Panc1 (cell line): ENCODE data around the gene SCN7A. TPM values are rescaled to one million over a fixed set of nuclear protein-coding genes. Genes with fewer than 3 reads are reported as not detected.

Experiments
- ATAC-seq: fragments of 200-7000 bp; cut with Tn5 transposase; 2 replicates; pipeline ENCODE4 v1.9.1; 2020; ENCODE audit warnings: mild to moderate bottlenecking, moderate library complexity
- BruUV-seq: library from RNA; stranded (reverse); fragments of 400-500 nt; replicated peaks from 2 replicates; lab custom pipeline; 2021; lab: Mats Ljungman, UMichigan
- CTCF ChIA-PET: fragments of 300-600 bp; sonication (Branson Sonifier 250); formaldehyde crosslinking; loops from one replicate; lab custom pipeline; 2022; ENCODE audit warnings: antibody characterized with exemption; lab: Charles Lee
- POLR2A ChIA-PET: fragments of 300-600 bp; sonication (Branson Sonifier 250); formaldehyde crosslinking; loops from one replicate; lab custom pipeline; 2022; ENCODE audit warnings: antibody characterized with exemption; lab: Charles Lee
- DNase-seq: peaks from one replicate; pipeline ENCODE4 v3.0.0-alpha.2; 2010; ENCODE audit warnings: low read depth, low spot score
- H3K27ac ChIP-seq: 2 replicates; pipeline ENCODE4 v1.5.1; 2011; ENCODE audit warnings: mild to moderate bottlenecking, low read length, inconsistent platforms
- H3K27me3 ChIP-seq: fragments of 200-500 bp; sonication (Bioruptor generic); 2 replicates; pipeline ENCODE4 v1.6.0; 2014; ENCODE audit warnings: low read length, inconsistent platforms; ENCODE audit not compliant: control insufficient read depth, insufficient read depth
- H3K36me3 ChIP-seq: fragments of 200-500 bp; sonication (Bioruptor generic); 2 replicates; pipeline ENCODE4 v1.5.1; 2014; ENCODE audit warnings: inconsistent platforms, mild to moderate bottlenecking, low read length, moderate library complexity; ENCODE audit not compliant: control insufficient read depth, insufficient read depth
- H3K4me1 ChIP-seq: 2 replicates; pipeline ENCODE4 v1.5.1; 2011; ENCODE audit warnings: inconsistent platforms, mild to moderate bottlenecking, low read length, moderate library complexity; ENCODE audit not compliant: control insufficient read depth, insufficient read depth
- H3K4me3 ChIP-seq, 2 experiments: 2 replicates each; pipeline ENCODE4 v1.5.1; 2011 to 2012; ENCODE audit warnings: low read depth in 2 of 2, low read length in 2 of 2, mild to moderate bottlenecking in 2 of 2, inconsistent platforms in 1 of 2, moderate library complexity in 1 of 2
- H3K9me3 ChIP-seq: fragments of 200-500 bp; sonication (Bioruptor generic); 2 replicates; pipeline ENCODE4 v1.5.1; 2014; ENCODE audit warnings: low read depth, mild to moderate bottlenecking, inconsistent platforms, low read length, moderate library complexity; ENCODE audit not compliant: control insufficient read depth, insufficient read depth
- POLR2AphosphoS5 ChIP-seq: IDR thresholded peaks from 2 replicates; pipeline ENCODE4 v1.6.1; 2012; ENCODE audit warnings: mild to moderate bottlenecking, low read depth, low read length, moderate library complexity
- SIN3A ChIP-seq: IDR thresholded peaks from 2 replicates; pipeline ENCODE4 v1.6.1; 2012; ENCODE audit warnings: low read depth, mild to moderate bottlenecking, low read length, moderate library complexity, borderline replicate concordance; ENCODE audit not compliant: insufficient read depth
- TCF7L2 ChIP-seq: IDR thresholded peaks from 2 replicates; pipeline ENCODE4 v1.6.1; 2011; ENCODE audit warnings: mild to moderate bottlenecking, low read depth, low read length, inconsistent platforms
- in situ Hi-C: cut with HindIII; loops from 2 replicates; pipeline ENCODE4 v1.10.0; 2016; ENCODE audit warnings: low sequenced_read_pairs, low pct_unique_long_range_greater_than_20kb
- intact Hi-C: fragments of 100-400 bp; cut with micrococcal nuclease; formaldehyde crosslinking; loops from one replicate; pipeline ENCODE4 v1.10.0; 2022; ENCODE audit not compliant: unreplicated experiment
- total RNA-seq: library from RNA; stranded (reverse); gene quantifications from one replicate; pipeline ENCODE4 v1.2.1, GENCODE V29; 2021; ENCODE audit not compliant: unreplicated experiment
- TF ChIP-seq, protein P1 (sequence below), 2 experiments: IDR thresholded peaks; 2 replicates each; pipeline ENCODE4 v1.6.1; 2011 to 2012; ENCODE audit warnings: low read depth in 2 of 2, control low read depth in 1 of 2, low read length in 1 of 2, mild to moderate bottlenecking in 1 of 2, moderate library complexity in 1 of 2; ENCODE audit not compliant: insufficient read depth in 1 of 2
- TF ChIP-seq, protein P2 (sequence below): fragments of 450-650 bp; IDR thresholded peaks from 2 replicates; pipeline ENCODE4 v1.5.1; 2017; ENCODE audit warnings: mild to moderate bottlenecking

The SCN7A gene
- total RNA-seq, 1 experiment from 2014 or later = 0.03 TPM

DNA sequence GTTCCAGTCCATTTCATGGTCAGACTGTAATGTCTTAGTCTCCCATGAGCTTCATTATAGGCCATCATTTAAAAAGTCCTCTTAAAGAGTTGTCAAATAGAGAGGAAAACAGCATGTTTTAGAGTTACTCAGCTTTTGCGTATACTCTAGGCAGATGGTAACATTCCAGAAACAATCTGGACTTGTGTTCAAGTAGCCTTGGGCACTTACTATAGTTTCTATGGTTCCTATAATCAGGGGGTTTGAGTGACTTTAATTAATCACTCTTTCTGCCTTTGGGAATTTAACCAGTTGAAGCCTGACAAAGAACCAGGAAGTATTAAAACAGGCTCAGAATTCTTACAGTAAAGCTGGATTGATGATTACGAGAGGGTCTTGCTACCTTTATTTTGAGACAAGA is 42.1 kb upstream of the SCN7A start:
- no peak overlapping the region for H3K4me3 ChIP-seq
- TF ChIP-seq, protein P1, sequence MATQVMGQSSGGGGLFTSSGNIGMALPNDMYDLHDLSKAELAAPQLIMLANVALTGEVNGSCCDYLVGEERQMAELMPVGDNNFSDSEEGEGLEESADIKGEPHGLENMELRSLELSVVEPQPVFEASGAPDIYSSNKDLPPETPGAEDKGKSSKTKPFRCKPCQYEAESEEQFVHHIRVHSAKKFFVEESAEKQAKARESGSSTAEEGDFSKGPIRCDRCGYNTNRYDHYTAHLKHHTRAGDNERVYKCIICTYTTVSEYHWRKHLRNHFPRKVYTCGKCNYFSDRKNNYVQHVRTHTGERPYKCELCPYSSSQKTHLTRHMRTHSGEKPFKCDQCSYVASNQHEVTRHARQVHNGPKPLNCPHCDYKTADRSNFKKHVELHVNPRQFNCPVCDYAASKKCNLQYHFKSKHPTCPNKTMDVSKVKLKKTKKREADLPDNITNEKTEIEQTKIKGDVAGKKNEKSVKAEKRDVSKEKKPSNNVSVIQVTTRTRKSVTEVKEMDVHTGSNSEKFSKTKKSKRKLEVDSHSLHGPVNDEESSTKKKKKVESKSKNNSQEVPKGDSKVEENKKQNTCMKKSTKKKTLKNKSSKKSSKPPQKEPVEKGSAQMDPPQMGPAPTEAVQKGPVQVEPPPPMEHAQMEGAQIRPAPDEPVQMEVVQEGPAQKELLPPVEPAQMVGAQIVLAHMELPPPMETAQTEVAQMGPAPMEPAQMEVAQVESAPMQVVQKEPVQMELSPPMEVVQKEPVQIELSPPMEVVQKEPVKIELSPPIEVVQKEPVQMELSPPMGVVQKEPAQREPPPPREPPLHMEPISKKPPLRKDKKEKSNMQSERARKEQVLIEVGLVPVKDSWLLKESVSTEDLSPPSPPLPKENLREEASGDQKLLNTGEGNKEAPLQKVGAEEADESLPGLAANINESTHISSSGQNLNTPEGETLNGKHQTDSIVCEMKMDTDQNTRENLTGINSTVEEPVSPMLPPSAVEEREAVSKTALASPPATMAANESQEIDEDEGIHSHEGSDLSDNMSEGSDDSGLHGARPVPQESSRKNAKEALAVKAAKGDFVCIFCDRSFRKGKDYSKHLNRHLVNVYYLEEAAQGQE (IDR thresholded peaks at IDR 0.05; ENCODE audit: insufficient read depth in 1 of 2, low read depth in 2 of 2, low read length in 1 of 2) = no peak
- TF ChIP-seq TCF7L2 = no peak
- no peaks in the 10 kb centered on the region for H3K9me3 ChIP-seq
- DNase-seq = no peak
- intact Hi-C loops (no loop called here), in situ Hi-C loops (no loop called here)
- ATAC-seq = no peak
- no peak overlapping the region for H3K27ac ChIP-seq
- H3K36me3 ChIP-seq = no peaks in the 10 kb centered on the region
- H3K4me1 ChIP-seq = no peaks in the 10 kb centered on the region
- ChIA-PET POLR2A (no interaction called here), CTCF (no interaction called here)
- no TSS peak for BruUV-seq
- no peaks in the 10 kb centered on the region; the same call in 1 of the 2 replicates for H3K27me3 ChIP-seq

DNA sequence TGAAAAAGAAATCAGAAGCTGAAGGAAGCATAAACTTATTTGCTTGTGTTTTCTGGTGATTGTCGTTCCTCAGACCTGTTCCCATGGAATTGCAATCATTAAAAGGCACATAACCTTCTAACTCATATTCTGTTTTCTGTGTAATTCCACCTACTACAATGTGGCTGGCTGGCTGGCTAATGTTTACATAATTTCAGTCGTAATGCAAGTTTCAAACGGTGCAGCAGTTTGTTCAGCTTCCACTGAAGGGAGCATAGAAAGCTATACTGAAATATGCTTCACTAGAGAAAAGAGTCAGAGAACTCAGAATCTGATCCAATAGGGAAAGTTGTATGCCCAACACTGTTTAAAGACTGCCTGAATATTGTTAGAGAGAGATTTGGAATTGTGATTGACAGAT is 27.1 kb upstream of the SCN7A start:
- BruUV-seq = no TSS peak
- DNase-seq (no peak), ATAC-seq (no peak)
- in situ Hi-C loops = no loop called here
- no peak overlapping the region for H3K4me3 ChIP-seq
- TF ChIP-seq POLR2AphosphoS5 (no peak), SIN3A (no peak), TCF7L2 (no peak)
- TF ChIP-seq, protein P1 (IDR thresholded peaks at IDR 0.05; ENCODE audit: insufficient read depth in 1 of 2, low read depth in 2 of 2, low read length in 1 of 2) = no peak
- TF ChIP-seq, protein P2, sequence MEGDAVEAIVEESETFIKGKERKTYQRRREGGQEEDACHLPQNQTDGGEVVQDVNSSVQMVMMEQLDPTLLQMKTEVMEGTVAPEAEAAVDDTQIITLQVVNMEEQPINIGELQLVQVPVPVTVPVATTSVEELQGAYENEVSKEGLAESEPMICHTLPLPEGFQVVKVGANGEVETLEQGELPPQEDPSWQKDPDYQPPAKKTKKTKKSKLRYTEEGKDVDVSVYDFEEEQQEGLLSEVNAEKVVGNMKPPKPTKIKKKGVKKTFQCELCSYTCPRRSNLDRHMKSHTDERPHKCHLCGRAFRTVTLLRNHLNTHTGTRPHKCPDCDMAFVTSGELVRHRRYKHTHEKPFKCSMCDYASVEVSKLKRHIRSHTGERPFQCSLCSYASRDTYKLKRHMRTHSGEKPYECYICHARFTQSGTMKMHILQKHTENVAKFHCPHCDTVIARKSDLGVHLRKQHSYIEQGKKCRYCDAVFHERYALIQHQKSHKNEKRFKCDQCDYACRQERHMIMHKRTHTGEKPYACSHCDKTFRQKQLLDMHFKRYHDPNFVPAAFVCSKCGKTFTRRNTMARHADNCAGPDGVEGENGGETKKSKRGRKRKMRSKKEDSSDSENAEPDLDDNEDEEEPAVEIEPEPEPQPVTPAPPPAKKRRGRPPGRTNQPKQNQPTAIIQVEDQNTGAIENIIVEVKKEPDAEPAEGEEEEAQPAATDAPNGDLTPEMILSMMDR = no peak
- no peaks in the 10 kb centered on the region for H3K9me3 ChIP-seq
- CTCF ChIA-PET = no interaction called here
- H3K36me3 ChIP-seq = no peaks in the 10 kb centered on the region
- H3K27me3 ChIP-seq = no peaks in the 10 kb centered on the region
- H3K27ac ChIP-seq = no peak overlapping the region
- intact Hi-C loops = no loop called here
- POLR2A ChIA-PET = no interaction called here
- H3K4me1 ChIP-seq = no peaks in the 10 kb centered on the region
